NCI-H146 treated with DMSO at 0.1 percent for 48 hours (cell line): ENCODE data around the gene TKT.

Experiments used
- DNase-seq: peaks from one replicate; lab custom pipeline; 2025; ENCODE audit not compliant: unreplicated experiment; lab: John Stamatoyannopoulos, UW

The TKT gene

GRCh38 chr3:53225651-53226050, 30.2 kb downstream of the TKT start:
- no peak for DNase-seq

- no peak for DNase-seq
Observed at GRCh38 chr3:53225181-53225580, 30.6 kb downstream of the TKT start.

- DNase-seq, result no peak
Observed at GRCh38 chr3:53224536-53224935, 31.3 kb downstream of the TKT start.

- DNase-seq, result no peak
Observed at GRCh38 chr3:53224026-53224425, 31.8 kb downstream of the TKT start.

- DNase-seq, result no peak
Observed at GRCh38 chr3:53223541-53223966, 32.3 kb downstream of the TKT start.

- no peak for DNase-seq
Observed at GRCh38 chr3:53223025-53223424, 32.8 kb downstream of the TKT start.

- no peak for DNase-seq
Observed at GRCh38 chr3:53222183-53222901, 33.5 kb downstream of the TKT start.

- DNase-seq, result no peak
Observed at GRCh38 chr3:53221827-53222182, 34.0 kb downstream of the TKT start.

GRCh38 chr3:53221345-53221744, 34.5 kb downstream of the TKT start:
- DNase-seq, result no peak

GRCh38 chr3:53219895-53220483, 35.8 kb downstream of the TKT start:
- peak; percentile 20 for DNase-seq

GRCh38 chr3:53218131-53218530, 37.7 kb downstream of the TKT start:
- no peak for DNase-seq

GRCh38 chr3:53217175-53217574, 38.6 kb downstream of the TKT start:
- DNase-seq, result no peak

- peak; percentile 2 for DNase-seq
Observed at GRCh38 chr3:53216723-53217122, 39.1 kb downstream of the TKT start.

- no peak for DNase-seq
Observed at GRCh38 chr3:53215816-53216215, 40.0 kb downstream of the TKT start.

- no peak for DNase-seq
Observed at GRCh38 chr3:53213276-53213675, 42.5 kb downstream of the TKT start.

GRCh38 chr3:53211706-53212702, 43.8 kb downstream of the TKT start:
- no peak for DNase-seq

GRCh38 chr3:53202331-53203015, 53.3 kb downstream of the TKT start:
- peak; percentile 15 for DNase-seq

GRCh38 chr3:53200501-53201498, 55.0 kb downstream of the TKT start:
- DNase-seq, result no peak

- DNase-seq, result no peak
Observed at GRCh38 chr3:53199834-53200233, 56.0 kb downstream of the TKT start.

- no peak for DNase-seq
Observed at GRCh38 chr3:53198996-53199395, 56.8 kb downstream of the TKT start.
